Measurements from ENCODE around the gene MAST2. TPM values are rescaled to one million over a fixed set of nuclear protein-coding genes. Genes with fewer than 3 reads are reported as not detected.

MAST2 gene
- total and polyA plus RNA-seq, 2 of the 4 experiments (the other 2 are of a cell fraction): 14.2 to 41.0 TPM

GRCh38 chr1:45922374-45922773 is 119.0 kb downstream of the MAST2 start:
- H3K79me1 ChIP-seq (ENCODE audit: low read depth in 1 of 2, low read length in 2 of 2): peaks cover 11 to 16% of the 10 kb centered on the region in 2 experiments
- POLR2A ChIA-PET (ENCODE audit: unreplicated experiment): no interaction called here
- no peak overlapping the region for H2AFZ ChIP-seq (replicated peaks; ENCODE audit: low read length, poor library complexity)
- dilution Hi-C loops (cut with HindIII; ENCODE audit: low sequenced_read_pairs, unreplicated experiment): no loop called here
- WGBS, 2 experiments (ENCODE audit: extremely low coverage in 2 of 2, insufficient read length in 1 of 2): 96% methylated on average over 3 of the region's 10 CpGs; no CpG with 5 or more reads in 1 of the 2 experiments
- H3K36me3 ChIP-seq (ENCODE audit: control insufficient read depth, insufficient read depth, low read length): no peaks in the 10 kb centered on the region
- intact Hi-C loops (cut with micrococcal nuclease): no loop called here
- peaks cover 3% of the 10 kb centered on the region; the same call in 1 of the 2 replicates for H3K4me1 ChIP-seq (ENCODE audit: control insufficient read depth, insufficient read depth, low read length)
- H3K9ac ChIP-seq (ENCODE audit: low read depth, low read length): no peak overlapping the region
- H2AK9ac ChIP-seq (replicated peaks; ENCODE audit: low read depth, low read length, poor library complexity): no peak overlapping the region
- H3K4ac ChIP-seq (ENCODE audit: low read depth, low read length): no peak overlapping the region
- no peak overlapping the region for H2AK5ac ChIP-seq (ENCODE audit: low read depth, low read length)
- H4K20me1 ChIP-seq (ENCODE audit: insufficient read depth, low read length): no peaks in the 10 kb centered on the region
- in situ Hi-C loops (cut with MboI; ENCODE audit: low sequenced_read_pairs): no loop called here
- CTCF ChIA-PET: no interaction called here
- no peaks in the 10 kb centered on the region for H3K9me3 ChIP-seq (ENCODE audit: control insufficient read depth, insufficient read depth, low read length)
- BruUV-seq (replicated peaks): no TSS peak
- ATAC-seq (ENCODE audit: low read depth): no peak
- DNase-seq: no peak
- no peak overlapping the region for H3K56ac ChIP-seq (ENCODE audit: extremely low read depth, insufficient read depth, low read length)
- H3K9me1 ChIP-seq (ENCODE audit: insufficient read depth, low read length): no peaks in the 10 kb centered on the region
- no peak overlapping the region for H3K4me2 ChIP-seq (ENCODE audit: low read depth, low read length)
- no peak overlapping the region for H2BK5ac ChIP-seq (ENCODE audit: low read depth, low read length, poor library complexity, severe bottlenecking)
- no peak overlapping the region for H3K4me3 ChIP-seq (ENCODE audit: insufficient read depth, low read depth, low read length)
- H3K18ac ChIP-seq (ENCODE audit: low read depth, low read length): no peak overlapping the region
- no peak for TF ChIP-seq SMC3 (IDR thresholded peaks at IDR 0.05; ENCODE audit: low read depth, low read length)
- TF ChIP-seq CEBPB (IDR thresholded peaks at IDR 0.05; ENCODE audit: low read depth, low read length): no peak
- no peaks in the 10 kb centered on the region for H3K27me3 ChIP-seq (ENCODE audit: control insufficient read depth, insufficient read depth, low read length)
- H4K91ac ChIP-seq (ENCODE audit: insufficient read depth, low read depth, low read length): no peak overlapping the region
- no peak overlapping the region for H2BK15ac ChIP-seq (ENCODE audit: low read depth, low read length)
- no peak overlapping the region for H3K14ac ChIP-seq (replicated peaks; ENCODE audit: low read depth, low read length)
- no peak overlapping the region for H4K8ac ChIP-seq (ENCODE audit: low read depth in 2 of 2, low read length in 2 of 2)
- no peak overlapping the region for H2BK20ac ChIP-seq (ENCODE audit: low read depth, low read length)
- no peak overlapping the region for H3K27ac ChIP-seq (ENCODE audit: insufficient read depth, low read length)
- no peak overlapping the region for H2BK120ac ChIP-seq (ENCODE audit: low read depth, low read length)
- H4K5ac ChIP-seq (ENCODE audit: low read depth, low read length): no peak overlapping the region
- H3K23ac ChIP-seq (ENCODE audit: low read depth, low read length): no peak overlapping the region

Data from IMR-90 (cell line).